Activated naive CD4-positive, alpha-beta T cell (primary cell): ENCODE data around the gene SF3A1.
A peak's percentile ranks its signal among the peaks of the same experiment; 100 is the strongest.

Experiments used
- DNase-seq, 4 experiments: peaks; one replicate each; lab custom pipeline; 2025; lab: John Stamatoyannopoulos, UW

SF3A1 gene

GRCh38 chr22:30323246-30323645 lies 33.4 kb downstream of the SF3A1 start:
- DNase-seq, result no peak

GRCh38 chr22:30321461-30321860 lies 35.2 kb downstream of the SF3A1 start:
- no peak for DNase-seq

GRCh38 chr22:30320021-30320556 lies 36.6 kb downstream of the SF3A1 start:
- no peak for DNase-seq

- no peak for DNase-seq
These were observed 37.8 kb downstream of the SF3A1 start for GRCh38 chr22:30318799-30319419.

GRCh38 chr22:30317778-30318177 lies 38.9 kb downstream of the SF3A1 start:
- no peak for DNase-seq

GRCh38 chr22:30315962-30316576 lies 40.6 kb downstream of the SF3A1 start:
- DNase-seq, result no peak

GRCh38 chr22:30314915-30315314 lies 41.8 kb downstream of the SF3A1 start:
- no peak for DNase-seq

- no peak for DNase-seq
These were observed 42.9 kb downstream of the SF3A1 start for GRCh38 chr22:30313527-30314363.

GRCh38 chr22:30312053-30312452 lies 44.6 kb downstream of the SF3A1 start:
- DNase-seq, result no peak

GRCh38 chr22:30310881-30311771 lies 45.6 kb downstream of the SF3A1 start:
- DNase-seq, result no peak

- no peak for DNase-seq
These were observed 46.5 kb downstream of the SF3A1 start for GRCh38 chr22:30309951-30310741.

GRCh38 chr22:30308518-30309230 lies 48.0 kb downstream of the SF3A1 start:
- no peak for DNase-seq

GRCh38 chr22:30308093-30308492 lies 48.6 kb downstream of the SF3A1 start:
- DNase-seq, result no peak

GRCh38 chr22:30307041-30307574 lies 49.6 kb downstream of the SF3A1 start:
- no peak for DNase-seq

- no peak for DNase-seq
These were observed 50.1 kb downstream of the SF3A1 start for GRCh38 chr22:30306627-30307011.

- no peak for DNase-seq
These were observed 50.6 kb downstream of the SF3A1 start for GRCh38 chr22:30305906-30306626.

GRCh38 chr22:30305519-30305905 lies 51.2 kb downstream of the SF3A1 start:
- DNase-seq, result peak in 2 of 4 experiments; percentile 22 to 28

GRCh38 chr22:30304495-30305244 lies 52.0 kb downstream of the SF3A1 start:
- no peak for DNase-seq

GRCh38 chr22:30302810-30303138 lies 53.9 kb downstream of the SF3A1 start:
- no peak for DNase-seq
